ENCODE results near the gene PLBD1. TPM values are rescaled to one million over a fixed set of nuclear protein-coding genes. Genes with fewer than 3 reads are reported as not detected.

PLBD1 gene, protein sequence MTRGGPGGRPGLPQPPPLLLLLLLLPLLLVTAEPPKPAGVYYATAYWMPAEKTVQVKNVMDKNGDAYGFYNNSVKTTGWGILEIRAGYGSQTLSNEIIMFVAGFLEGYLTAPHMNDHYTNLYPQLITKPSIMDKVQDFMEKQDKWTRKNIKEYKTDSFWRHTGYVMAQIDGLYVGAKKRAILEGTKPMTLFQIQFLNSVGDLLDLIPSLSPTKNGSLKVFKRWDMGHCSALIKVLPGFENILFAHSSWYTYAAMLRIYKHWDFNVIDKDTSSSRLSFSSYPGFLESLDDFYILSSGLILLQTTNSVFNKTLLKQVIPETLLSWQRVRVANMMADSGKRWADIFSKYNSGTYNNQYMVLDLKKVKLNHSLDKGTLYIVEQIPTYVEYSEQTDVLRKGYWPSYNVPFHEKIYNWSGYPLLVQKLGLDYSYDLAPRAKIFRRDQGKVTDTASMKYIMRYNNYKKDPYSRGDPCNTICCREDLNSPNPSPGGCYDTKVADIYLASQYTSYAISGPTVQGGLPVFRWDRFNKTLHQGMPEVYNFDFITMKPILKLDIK
- total RNA-seq = 26.1 and 28.3 TPM in 2 replicates
- long read RNA-seq, transcript PLBD1-201 (11 exons, 2,426 nt) = major isoform, 125 of 138 reads
- long read RNA-seq, partial matches to known transcripts = 2 of 138 reads
- long read RNA-seq, other reads (novel, unspliced or antisense) = 11 of 138 reads

DNA sequence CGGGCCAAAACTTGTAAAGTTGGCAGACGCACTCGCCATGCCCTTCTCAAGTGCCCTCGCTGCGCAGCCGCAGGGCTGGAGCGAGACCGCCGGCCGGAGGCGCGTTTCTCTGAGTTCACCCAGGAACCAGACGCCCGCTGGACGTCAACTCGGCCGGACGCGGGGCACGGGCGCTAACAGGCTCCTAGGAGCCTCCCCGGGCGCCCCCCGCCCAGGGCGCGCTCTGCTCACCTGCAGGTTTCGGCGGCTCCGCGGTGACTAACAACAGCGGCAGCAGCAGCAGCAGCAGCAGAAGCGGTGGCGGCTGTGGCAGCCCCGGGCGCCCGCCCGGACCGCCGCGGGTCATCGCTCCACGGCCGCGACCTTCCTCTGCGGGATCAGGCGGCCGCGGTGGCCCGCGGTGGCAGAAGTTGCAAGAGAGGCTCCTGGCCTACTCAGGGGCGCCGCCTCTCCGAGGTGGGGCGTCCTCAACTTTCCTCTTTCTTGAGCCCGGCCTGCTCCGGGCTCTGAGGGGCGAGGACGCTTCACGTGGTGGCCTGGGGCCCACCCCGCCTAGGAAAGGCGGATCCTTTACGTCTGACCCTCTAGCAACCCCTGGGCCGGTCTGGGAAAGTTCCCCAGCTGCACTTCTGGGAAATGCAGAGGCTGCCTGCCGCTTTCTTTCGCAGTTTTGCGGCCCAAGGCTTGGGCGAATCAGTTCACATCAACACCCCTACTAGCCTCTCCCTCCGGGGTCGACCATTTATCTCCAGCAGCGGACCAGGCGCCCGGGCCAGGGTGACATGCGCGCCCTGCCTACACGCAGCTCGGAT lies at the start of gene PLBD1:
PLBD1 (minus strand) TSS at position 533 of the 812 bp plus-strand sequence; CDS start at position 346, 187 bp downstream.
- peak within 1 kb of the TSS; percentile 68 for H3K4me3 Mint-ChIP-seq (ENCODE audit: low read depth)
- H3K9me3 Mint-ChIP-seq (ENCODE audit: low read depth) = no peaks in the 10 kb centered on the region
- H3K4me1 Mint-ChIP-seq (ENCODE audit: low read depth) = peaks cover 14% of the 10 kb centered on the region
- H3K36me3 Mint-ChIP-seq (ENCODE audit: insufficient read depth) = peaks cover 1% of the 10 kb centered on the region
- DNase-seq (ENCODE audit: low spot score, unreplicated experiment) = peak; percentile 56
- peaks cover 6% of the 10 kb centered on the region for H3K27me3 Mint-ChIP-seq
- H3K27ac Mint-ChIP-seq = peak within 1 kb of the TSS; percentile 91
- TF ChIP-seq CTCF (IDR thresholded peaks at IDR 0.05; ENCODE audit: unreplicated experiment) = no peak

DNA sequence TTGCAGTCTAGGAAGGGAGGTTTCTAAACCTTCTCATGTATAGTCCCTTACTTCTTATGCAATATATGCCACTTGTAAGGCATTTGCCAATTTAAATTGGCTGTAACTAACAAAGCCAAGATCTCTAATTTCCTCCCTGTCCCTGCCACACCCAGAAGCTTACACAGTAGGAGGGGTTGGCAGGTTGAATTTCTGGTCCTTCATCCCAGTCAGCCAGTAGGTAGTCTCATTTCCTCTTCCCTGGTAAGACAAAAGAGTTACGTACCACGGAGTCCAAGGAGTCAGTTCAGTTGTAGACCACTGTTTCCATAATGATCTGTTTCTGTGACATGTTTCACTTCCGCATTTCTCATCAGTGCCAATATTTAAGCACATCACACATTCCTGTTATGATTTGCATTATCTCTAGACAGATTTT lies 47.0 kb upstream of the PLBD1 start:
- no peak for TF ChIP-seq CTCF (IDR thresholded peaks at IDR 0.05; ENCODE audit: unreplicated experiment)
- DNase-seq (ENCODE audit: low spot score, unreplicated experiment) = no peak
- no peaks in the 10 kb centered on the region for H3K27me3 Mint-ChIP-seq
- peaks cover 1% of the 10 kb centered on the region for H3K36me3 Mint-ChIP-seq (ENCODE audit: insufficient read depth)
- H3K4me3 Mint-ChIP-seq (ENCODE audit: low read depth) = no peak overlapping the region
- peaks cover 8% of the 10 kb centered on the region for H3K4me1 Mint-ChIP-seq (ENCODE audit: low read depth)
- peaks cover 20% of the 10 kb centered on the region for H3K9me3 Mint-ChIP-seq (ENCODE audit: low read depth)
- H3K27ac Mint-ChIP-seq = no peak overlapping the region

DNA sequence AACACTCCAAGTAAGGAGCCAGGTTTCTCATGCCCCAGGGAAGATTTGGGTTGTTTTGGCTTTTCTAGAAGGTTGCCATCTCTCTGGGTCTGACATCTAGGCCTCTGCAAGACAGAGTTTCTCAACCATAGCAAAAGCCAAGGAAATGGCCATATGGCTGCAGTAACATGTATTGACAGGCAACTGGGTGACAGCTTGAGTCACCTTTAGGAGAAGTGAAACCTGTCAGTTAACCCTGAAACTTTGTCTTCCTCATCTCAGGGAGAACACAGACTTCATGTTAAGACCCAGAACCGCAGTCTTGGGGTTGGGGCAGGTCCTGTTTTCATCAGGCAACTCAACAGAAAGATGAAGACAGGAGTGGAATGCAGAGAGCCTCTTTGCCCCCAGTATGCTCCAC lies 46.0 kb upstream of the PLBD1 start:
- no peak for DNase-seq (ENCODE audit: low spot score, unreplicated experiment)
- H3K9me3 Mint-ChIP-seq (ENCODE audit: low read depth) = peaks cover 21% of the 10 kb centered on the region
- H3K27ac Mint-ChIP-seq = no peak overlapping the region
- no peak for TF ChIP-seq CTCF (IDR thresholded peaks at IDR 0.05; ENCODE audit: unreplicated experiment)
- H3K27me3 Mint-ChIP-seq = no peaks in the 10 kb centered on the region
- no peak overlapping the region for H3K4me3 Mint-ChIP-seq (ENCODE audit: low read depth)
- no peaks in the 10 kb centered on the region for H3K4me1 Mint-ChIP-seq (ENCODE audit: low read depth)
- peaks cover 1% of the 10 kb centered on the region for H3K36me3 Mint-ChIP-seq (ENCODE audit: insufficient read depth)

GRCh38 chr12:14612898-14613445 lies 45.3 kb upstream of the PLBD1 start:
- no peaks in the 10 kb centered on the region for H3K4me1 Mint-ChIP-seq (ENCODE audit: low read depth)
- peak overlapping the region; percentile 6 for H3K27ac Mint-ChIP-seq
- DNase-seq (ENCODE audit: low spot score, unreplicated experiment) = no peak
- peaks cover 28% of the 10 kb centered on the region for H3K9me3 Mint-ChIP-seq (ENCODE audit: low read depth)
- H3K4me3 Mint-ChIP-seq (ENCODE audit: low read depth) = no peak overlapping the region
- no peaks in the 10 kb centered on the region for H3K27me3 Mint-ChIP-seq
- H3K36me3 Mint-ChIP-seq (ENCODE audit: insufficient read depth) = peaks cover 6% of the 10 kb centered on the region
- no peak for TF ChIP-seq CTCF (IDR thresholded peaks at IDR 0.05; ENCODE audit: unreplicated experiment)

DNA sequence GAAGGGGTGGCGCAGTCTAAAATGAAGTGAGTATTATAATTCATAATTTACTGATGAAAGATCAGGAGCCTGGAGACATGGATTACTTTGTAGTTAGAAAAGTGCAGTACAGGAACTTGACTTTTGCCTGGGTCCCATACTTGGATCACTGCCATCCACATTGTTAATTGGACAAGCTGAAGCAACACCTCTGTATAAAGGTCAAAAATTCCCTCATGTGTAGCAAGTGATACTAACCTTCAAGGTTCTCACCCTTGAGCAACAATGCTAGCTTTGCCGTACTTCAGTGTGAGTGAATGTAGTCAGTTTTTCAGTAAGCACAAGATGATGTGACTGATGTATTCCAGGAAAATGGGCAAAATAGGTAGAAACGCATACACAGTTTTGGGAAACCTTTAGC lies 44.6 kb upstream of the PLBD1 start:
- Mint-ChIP-seq H3K4me3 (ENCODE audit: low read depth) (no peak overlapping the region), H3K4me1 (ENCODE audit: low read depth) (no peaks in the 10 kb centered on the region), H3K27ac (no peak overlapping the region), H3K9me3 (ENCODE audit: low read depth) (peaks cover 35% of the 10 kb centered on the region), H3K36me3 (ENCODE audit: insufficient read depth) (peaks cover 10% of the 10 kb centered on the region), H3K27me3 (no peaks in the 10 kb centered on the region)
- DNase-seq (ENCODE audit: low spot score, unreplicated experiment) = no peak
- no peak for TF ChIP-seq CTCF (IDR thresholded peaks at IDR 0.05; ENCODE audit: unreplicated experiment)
